Measurements from ENCODE around the gene NNAT.

DNA sequence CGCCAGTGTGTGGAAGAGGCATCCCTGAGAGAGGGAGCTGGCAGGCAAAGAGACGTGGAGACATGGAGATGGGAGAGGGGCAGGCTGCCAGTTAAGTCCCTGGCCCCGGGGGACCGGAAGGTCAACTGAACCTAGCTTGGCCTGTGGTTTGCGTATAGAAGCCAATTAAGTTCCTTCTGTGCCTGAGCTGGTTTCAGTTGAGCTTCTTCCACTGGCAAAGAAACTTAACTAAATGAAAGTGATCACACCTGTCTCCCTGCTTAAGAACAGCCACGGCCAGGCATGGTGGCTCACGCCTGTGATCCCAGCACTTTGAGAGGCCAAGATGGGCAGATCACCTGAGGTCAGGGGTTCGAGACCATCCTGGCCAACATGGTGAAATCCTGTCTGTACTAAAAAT lies 26.7 kb upstream of the NNAT start:
- TF ChIP-seq CTCF (IDR thresholded peaks at IDR 0.05; ENCODE audit: extremely low read depth in 1 of 2, insufficient read depth in 1 of 2, low read depth in 1 of 2, low read length in 2 of 2) (no peak), POLR2A (IDR thresholded peaks at IDR 0.05; ENCODE audit: low read depth, low read length) (no peak), EZH2 (IDR thresholded peaks at IDR 0.05; ENCODE audit: borderline replicate concordance, low read depth, low read length, severe bottlenecking) (no peak), POLR2AphosphoS5 (IDR thresholded peaks at IDR 0.05; ENCODE audit: insufficient read depth, low read depth, low read length) (no peak), FOS (IDR thresholded peaks at IDR 0.05; ENCODE audit: borderline replicate concordance, insufficient read depth, low read length) (no peak), JUN (IDR thresholded peaks at IDR 0.05; ENCODE audit: borderline replicate concordance, insufficient read depth, insufficient read length, low read depth) (no peak)
- TF ChIP-seq, protein P1, sequence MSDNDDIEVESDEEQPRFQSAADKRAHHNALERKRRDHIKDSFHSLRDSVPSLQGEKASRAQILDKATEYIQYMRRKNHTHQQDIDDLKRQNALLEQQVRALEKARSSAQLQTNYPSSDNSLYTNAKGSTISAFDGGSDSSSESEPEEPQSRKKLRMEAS (IDR thresholded peaks at IDR 0.05; ENCODE audit: insufficient read depth, insufficient read length) = no peak

All from endothelial cell of umbilical vein (primary cell).